Erythroblast (primary cell): ENCODE data around the gene TAF11L2.
"Not testable (repeated sequence)": the region's sequence is repeated elsewhere in the genome, so short reads cannot be mapped to it uniquely, and the experiment has no call there.

Experiments
- GATA1 ChIP-seq: IDR thresholded peaks from 2 replicates; pipeline ENCODE4 v1.6.1; 2011; ENCODE audit warnings: low read depth, mild to moderate bottlenecking, control low read depth, low read length, moderate library complexity
- POLR2A ChIP-seq: IDR thresholded peaks from 2 replicates; pipeline ENCODE4 v1.6.1; 2011; ENCODE audit warnings: mild to moderate bottlenecking, low read length

DNA sequence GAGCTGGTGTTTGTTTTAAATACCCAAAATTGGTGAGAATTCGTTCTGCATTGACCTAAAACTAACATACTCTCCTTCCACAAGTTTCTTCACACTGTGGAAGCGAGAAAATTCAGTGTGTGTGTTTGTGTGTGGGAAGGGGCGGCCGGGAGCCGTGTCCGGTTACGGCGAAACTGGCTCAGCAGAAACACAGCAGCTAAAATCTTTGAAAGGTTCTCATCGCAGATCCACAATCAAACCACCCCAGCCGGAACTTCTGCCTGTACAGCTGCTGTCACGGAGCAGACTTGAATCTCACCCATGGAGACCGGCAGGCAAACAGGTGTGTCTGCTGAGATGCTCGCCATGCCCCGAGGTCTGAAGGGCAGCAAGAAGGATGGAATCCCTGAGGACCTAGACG, 26.9 kb downstream of the TAF11L2 start, which contains the start of gene TAF11L5:
- TF ChIP-seq POLR2A, GATA1: not testable (repeated sequence)
